SK-N-SH (cell line): ENCODE measurements around the gene KEAP1.

ENCODE experiments used
- TCF12 ChIP-seq: IDR thresholded peaks from 2 replicates; pipeline ENCODE4 v1.4.0; 2012
- TF ChIP-seq, protein P1 (sequence below): IDR thresholded peaks from 2 replicates; pipeline ENCODE4; 2012

GRCh38 chr19:10491472-10492047 is 11.6 kb downstream of the KEAP1 start:
- TF ChIP-seq, protein P1, sequence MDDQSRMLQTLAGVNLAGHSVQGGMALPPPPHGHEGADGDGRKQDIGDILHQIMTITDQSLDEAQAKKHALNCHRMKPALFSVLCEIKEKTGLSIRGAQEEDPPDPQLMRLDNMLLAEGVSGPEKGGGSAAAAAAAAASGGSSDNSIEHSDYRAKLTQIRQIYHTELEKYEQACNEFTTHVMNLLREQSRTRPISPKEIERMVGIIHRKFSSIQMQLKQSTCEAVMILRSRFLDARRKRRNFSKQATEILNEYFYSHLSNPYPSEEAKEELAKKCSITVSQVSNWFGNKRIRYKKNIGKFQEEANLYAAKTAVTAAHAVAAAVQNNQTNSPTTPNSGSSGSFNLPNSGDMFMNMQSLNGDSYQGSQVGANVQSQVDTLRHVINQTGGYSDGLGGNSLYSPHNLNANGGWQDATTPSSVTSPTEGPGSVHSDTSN, result no peak
- no peak for TF ChIP-seq TCF12
